GM23248 (cell line): ENCODE results near the gene MYRFL. TPM values are rescaled to one million over a fixed set of nuclear protein-coding genes. Genes with fewer than 3 reads are reported as not detected.

ENCODE experiments used
- DNase-seq: peaks from one replicate; pipeline ENCODE4 v3.0.0-alpha.2; 2015
- H2AFZ ChIP-seq: fragments of 200-600 bp; sonication (generic); 2 replicates; pipeline ENCODE4 v1.6.1; 2016; ENCODE audit warnings: antibody characterized with exemption
- H3F3A ChIP-seq: fragments of 200-600 bp; sonication (generic); 2 replicates; pipeline ENCODE4 v1.6.1; 2016; ENCODE audit warnings: mild to moderate bottlenecking, antibody characterized with exemption, mixed run types; ENCODE audit not compliant: insufficient read depth
- H3K27ac ChIP-seq: fragments of 200-600 bp; sonication (generic); 2 replicates; pipeline ENCODE4 v1.5.1; 2016; ENCODE audit warnings: mild to moderate bottlenecking
- H3K27me3 ChIP-seq: fragments of 200-600 bp; sonication (generic); replicated peaks from 2 replicates; pipeline ENCODE4 v1.6.1; 2016; ENCODE audit warnings: mild to moderate bottlenecking; ENCODE audit not compliant: insufficient read depth
- H3K36me3 ChIP-seq: fragments of 200-600 bp; sonication (generic); 2 replicates; pipeline ENCODE4 v1.6.1; 2016; ENCODE audit warnings: low read depth, mild to moderate bottlenecking
- H3K4me1 ChIP-seq: fragments of 200-600 bp; sonication (generic); 2 replicates; pipeline ENCODE4 v1.6.1; 2016; ENCODE audit warnings: mild to moderate bottlenecking; ENCODE audit not compliant: insufficient read depth
- H3K4me2 ChIP-seq: fragments of 200-600 bp; sonication (generic); one replicate; pipeline ENCODE4 v1.6.1; 2016; ENCODE audit warnings: mild to moderate bottlenecking; ENCODE audit not compliant: unreplicated experiment
- H3K4me3 ChIP-seq: fragments of 200-600 bp; sonication (generic); 2 replicates; pipeline ENCODE4 v1.5.1; 2016; ENCODE audit warnings: mild to moderate bottlenecking
- H3K79me2 ChIP-seq: fragments of 200-600 bp; sonication (generic); 2 replicates; pipeline ENCODE4 v1.6.1; 2016; ENCODE audit warnings: mild to moderate bottlenecking; ENCODE audit not compliant: insufficient read depth
- H3K9ac ChIP-seq: fragments of 200-600 bp; sonication (generic); 2 replicates; pipeline ENCODE4 v1.6.1; 2016; ENCODE audit warnings: mild to moderate bottlenecking
- H3K9me2 ChIP-seq: fragments of 200-600 bp; sonication (generic); 2 replicates; pipeline ENCODE4 v1.6.1; 2016; ENCODE audit warnings: mixed run types, mild to moderate bottlenecking, moderate library complexity; ENCODE audit not compliant: insufficient read depth
- H3K9me3 ChIP-seq: fragments of 200-600 bp; sonication (generic); one replicate; pipeline ENCODE4 v1.6.1; 2017; ENCODE audit warnings: low read depth
- H4K20me1 ChIP-seq: fragments of 200-600 bp; sonication (generic); 2 replicates; pipeline ENCODE4 v1.6.0; 2016; ENCODE audit not compliant: insufficient read depth
- EZH2 ChIP-seq: fragments of 200-600 bp; sonication (generic); IDR thresholded peaks from 2 replicates; pipeline ENCODE4 v1.6.1; 2018; ENCODE audit warnings: antibody characterized with exemption, mild to moderate bottlenecking; ENCODE audit not compliant: insufficient read depth, poor library complexity, severe bottlenecking
- EZH2phosphoT487 ChIP-seq: fragments of 200-600 bp; sonication (generic); IDR thresholded peaks from 2 replicates; pipeline ENCODE4 v1.6.1; 2018; ENCODE audit warnings: antibody characterized with exemption, moderate library complexity, mild to moderate bottlenecking, low read depth; ENCODE audit not compliant: insufficient read depth
- whole genome bisulfite sequencing, 2 experiments: methylation state at CpG; one replicate each; pipeline ENCODE4 v1.1.6; 2015 to 2017; ENCODE audit warnings: low lambda C conversion rate in 2 of 2, low coverage in 1 of 2; ENCODE audit errors: missing lambda C conversion rate in 2 of 2; 5-methylcytosine and 5-hydroxymethylcytosine counted together
- in situ Hi-C: fragments of 300-500 bp; cut with MboI; formaldehyde crosslinking; loops from 2 replicates; pipeline ENCODE4 v1.15.0; 2020
- polyA plus RNA-seq: library from polyadenylated mRNA; unstranded; fragments of >200 nt; fragmentation: Nextera tagmentation; extraction: Ambion mirVana; gene quantifications from 2 replicates; pipeline ENCODE4 v1.2.1, GENCODE V29; 2016
- total RNA-seq: library from RNA; depleted of rRNA; stranded (reverse); fragments of >200 nt; shearing (Covaris generic); gene quantifications from 2 replicates; pipeline ENCODE4 v1.2.3, GENCODE V29; 2014

The MYRFL gene
- total and polyA plus RNA-seq, 2 experiments from 2014 or later: not detected

DNA sequence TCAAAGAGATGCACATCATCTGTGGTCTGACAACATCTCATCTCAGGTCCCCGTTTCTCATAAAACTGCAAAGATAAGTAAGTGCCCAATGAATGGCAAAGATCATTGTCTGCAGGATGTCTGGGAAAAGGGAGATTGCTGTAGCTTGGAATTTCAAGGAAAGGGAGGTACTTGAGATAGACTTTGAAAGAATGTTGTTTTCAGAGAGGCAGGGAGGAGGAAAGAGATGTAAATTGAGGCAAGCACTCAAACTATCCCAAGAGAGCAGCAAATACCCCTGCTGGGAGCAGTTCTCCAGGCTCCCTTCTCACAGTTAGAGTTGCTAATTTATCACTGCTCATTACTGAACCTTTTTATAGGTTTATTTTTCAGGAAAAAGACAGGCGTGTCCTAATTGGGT is 107.1 kb downstream of the MYRFL start:
- H3K9me3 ChIP-seq: no peaks in the 10 kb centered on the region
- H3K36me3 ChIP-seq: no peaks in the 10 kb centered on the region
- no peak overlapping the region for H3K9ac ChIP-seq
- H3K9me2 ChIP-seq: no peaks in the 10 kb centered on the region
- H3K27ac ChIP-seq: no peak overlapping the region
- no peaks in the 10 kb centered on the region for H3F3A ChIP-seq
- H3K4me3 ChIP-seq: no peak overlapping the region
- H2AFZ ChIP-seq: no peak overlapping the region
- TF ChIP-seq EZH2phosphoT487: no peak
- TF ChIP-seq EZH2: no peak
- 57 to 62% methylated on average over 2 of the region's 2 CpGs for WGBS, 2 experiments
- in situ Hi-C loops: no loop called here
- no peak overlapping the region for H3K4me2 ChIP-seq
- DNase-seq: no peak
- no peaks in the 10 kb centered on the region for H4K20me1 ChIP-seq
- H3K79me2 ChIP-seq: no peaks in the 10 kb centered on the region
- peaks cover 10% of the 10 kb centered on the region; the same call in 1 of the 2 replicates for H3K4me1 ChIP-seq
- H3K27me3 ChIP-seq: peaks cover 15% of the 10 kb centered on the region; the same call in 1 of the 2 replicates

DNA sequence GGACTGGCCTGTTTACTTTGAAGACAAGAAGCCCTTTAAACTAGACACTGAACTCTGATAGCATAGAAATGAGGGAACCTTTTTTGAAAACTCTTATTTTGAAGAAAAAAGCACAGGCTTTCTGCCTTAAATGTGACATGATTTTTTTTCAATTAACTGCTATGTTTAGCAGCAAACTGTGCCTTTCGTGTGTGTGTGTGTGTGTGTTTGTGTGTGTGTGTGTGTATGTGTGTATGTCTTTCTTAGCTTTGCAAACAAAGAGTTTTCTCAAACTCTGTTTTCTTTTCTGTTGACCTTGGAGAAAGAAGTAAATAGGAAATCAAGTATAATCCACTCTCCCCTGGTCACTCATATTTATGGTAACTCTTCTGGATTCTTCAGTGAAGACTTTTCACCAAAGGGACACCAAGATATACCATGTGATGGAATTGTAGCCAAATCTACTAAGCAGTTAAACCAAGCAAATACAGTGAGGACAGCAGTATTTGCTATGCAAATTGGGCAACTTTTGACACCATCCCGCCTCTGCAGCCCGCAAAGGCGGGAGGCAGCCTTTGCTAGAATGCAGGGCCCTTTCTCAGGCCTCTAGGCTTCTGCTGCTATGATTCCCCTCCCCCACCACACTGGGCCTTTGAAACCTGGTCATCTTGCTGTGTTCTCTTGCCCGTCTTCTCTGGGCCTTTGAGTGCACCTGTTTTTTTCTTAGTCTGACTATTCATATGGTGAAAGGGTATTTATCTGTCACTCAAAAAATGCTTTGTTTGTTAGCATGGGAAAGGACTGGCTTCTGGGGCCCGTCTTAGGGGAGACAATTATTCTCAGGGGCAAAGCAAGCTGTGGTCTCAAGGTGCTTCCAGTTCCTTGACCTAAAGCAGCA is 107.9 kb downstream of the MYRFL start:
- Histone ChIP-seq H3K4me1 (peaks cover 10% of the 10 kb centered on the region; the same call in 1 of the 2 replicates), H3K79me2 (no peaks in the 10 kb centered on the region), H3K4me3 (no peak overlapping the region), H3K4me2 (no peak overlapping the region), H3K9me2 (no peaks in the 10 kb centered on the region), H3F3A (no peaks in the 10 kb centered on the region), H3K27ac (no peak overlapping the region), H3K9me3 (no peaks in the 10 kb centered on the region), H3K36me3 (no peaks in the 10 kb centered on the region), H4K20me1 (no peaks in the 10 kb centered on the region), H3K27me3 (peaks cover 15% of the 10 kb centered on the region; the same call in 1 of the 2 replicates), H3K9ac (no peak overlapping the region), H2AFZ (no peak overlapping the region)
- in situ Hi-C loops: no loop called here
- TF ChIP-seq EZH2 (no peak), EZH2phosphoT487 (no peak)
- WGBS, 2 experiments: 34 to 41% methylated on average over 6 of the region's 6 CpGs
- no peak for DNase-seq

DNA sequence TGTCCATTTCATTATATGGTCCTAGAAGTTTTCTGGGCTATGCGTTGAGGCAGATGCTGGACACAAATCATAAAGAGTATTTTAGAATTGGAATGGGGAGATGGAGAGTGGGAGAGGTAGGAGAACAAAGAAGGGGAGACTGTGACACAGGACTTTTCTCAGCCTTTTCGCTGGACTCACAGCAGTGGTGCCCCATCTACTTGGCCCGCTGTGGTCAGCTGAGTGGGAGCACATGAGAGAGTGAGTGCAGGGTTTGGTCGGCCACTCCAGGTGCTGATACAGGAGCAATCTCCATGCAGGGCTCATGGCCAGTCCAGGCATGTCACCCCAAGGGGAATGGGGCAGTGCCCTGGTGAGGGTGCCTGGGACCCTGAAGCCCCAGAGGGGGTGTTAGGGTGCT is 109.0 kb downstream of the MYRFL start:
- Histone ChIP-seq H3K4me2 (no peak overlapping the region), H3F3A (no peaks in the 10 kb centered on the region), H3K36me3 (no peaks in the 10 kb centered on the region), H3K27me3 (peaks cover 15% of the 10 kb centered on the region; the same call in 1 of the 2 replicates), H3K9ac (no peak overlapping the region), H4K20me1 (no peaks in the 10 kb centered on the region), H3K9me3 (no peaks in the 10 kb centered on the region), H3K4me1 (peaks cover 8% of the 10 kb centered on the region; the same call in 1 of the 2 replicates), H3K4me3 (no peak overlapping the region), H3K9me2 (no peaks in the 10 kb centered on the region), H3K27ac (no peak overlapping the region), H2AFZ (no peak overlapping the region), H3K79me2 (no peaks in the 10 kb centered on the region)
- TF ChIP-seq EZH2phosphoT487 (no peak), EZH2 (no peak)
- no peak for DNase-seq
- in situ Hi-C loops: no loop called here
- WGBS, 2 experiments: 53 to 60% methylated on average over 4 of the region's 4 CpGs

DNA sequence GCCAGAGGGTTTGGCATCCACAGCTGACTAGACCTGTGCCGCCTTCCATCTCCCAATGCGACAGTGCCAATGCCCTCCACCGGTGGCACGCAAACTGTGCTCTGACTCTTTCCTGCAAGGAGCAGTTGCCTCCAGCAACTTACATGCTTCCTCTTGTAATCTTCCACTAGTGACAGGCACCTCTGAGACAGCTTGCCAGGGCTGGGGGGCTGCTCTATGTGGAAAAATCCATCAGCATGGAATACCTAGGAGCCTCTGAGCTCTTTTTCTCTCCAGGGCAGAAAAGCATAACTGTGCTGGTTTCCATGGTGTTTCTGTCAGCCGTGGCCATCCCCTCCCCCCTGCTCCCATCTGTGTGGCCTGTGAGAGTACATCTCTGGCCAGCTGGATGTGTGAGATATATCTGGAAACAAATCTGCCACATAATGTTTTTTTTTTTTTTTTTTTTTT is 110.6 kb downstream of the MYRFL start:
- H3K9ac ChIP-seq: no peak overlapping the region
- H3K27me3 ChIP-seq: peaks cover 15% of the 10 kb centered on the region; the same call in 1 of the 2 replicates
- WGBS, 2 experiments: 23 to 26% methylated on average over 5 of the region's 5 CpGs
- no peaks in the 10 kb centered on the region for H4K20me1 ChIP-seq
- no peak overlapping the region for H3K4me3 ChIP-seq
- H3K4me1 ChIP-seq: no peaks in the 10 kb centered on the region
- no peaks in the 10 kb centered on the region for H3F3A ChIP-seq
- H3K79me2 ChIP-seq: no peaks in the 10 kb centered on the region
- H3K9me3 ChIP-seq: no peaks in the 10 kb centered on the region
- no peaks in the 10 kb centered on the region for H3K9me2 ChIP-seq
- TF ChIP-seq EZH2 (no peak), EZH2phosphoT487 (no peak)
- in situ Hi-C loops: no loop called here
- H2AFZ ChIP-seq: no peak overlapping the region
- no peak overlapping the region for H3K4me2 ChIP-seq
- no peak overlapping the region for H3K27ac ChIP-seq
- H3K36me3 ChIP-seq: no peaks in the 10 kb centered on the region
- peak; percentile 10 for DNase-seq
